ENCODE measurements around the gene KLK4.

DNA sequence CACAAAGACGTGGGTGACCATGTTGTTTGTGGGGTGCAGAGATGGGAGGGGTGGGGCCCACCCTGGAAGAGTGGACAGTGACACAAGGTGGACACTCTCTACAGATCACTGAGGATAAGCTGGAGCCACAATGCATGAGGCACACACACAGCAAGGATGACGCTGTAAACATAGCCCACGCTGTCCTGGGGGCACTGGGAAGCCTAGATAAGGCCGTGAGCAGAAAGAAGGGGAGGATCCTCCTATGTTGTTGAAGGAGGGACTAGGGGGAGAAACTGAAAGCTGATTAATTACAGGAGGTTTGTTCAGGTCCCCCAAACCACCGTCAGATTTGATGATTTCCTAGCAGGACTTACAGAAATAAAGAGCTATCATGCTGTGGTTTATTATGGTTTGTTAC, 32.3 kb downstream of the KLK4 start:
- TF ChIP-seq, protein P1, sequence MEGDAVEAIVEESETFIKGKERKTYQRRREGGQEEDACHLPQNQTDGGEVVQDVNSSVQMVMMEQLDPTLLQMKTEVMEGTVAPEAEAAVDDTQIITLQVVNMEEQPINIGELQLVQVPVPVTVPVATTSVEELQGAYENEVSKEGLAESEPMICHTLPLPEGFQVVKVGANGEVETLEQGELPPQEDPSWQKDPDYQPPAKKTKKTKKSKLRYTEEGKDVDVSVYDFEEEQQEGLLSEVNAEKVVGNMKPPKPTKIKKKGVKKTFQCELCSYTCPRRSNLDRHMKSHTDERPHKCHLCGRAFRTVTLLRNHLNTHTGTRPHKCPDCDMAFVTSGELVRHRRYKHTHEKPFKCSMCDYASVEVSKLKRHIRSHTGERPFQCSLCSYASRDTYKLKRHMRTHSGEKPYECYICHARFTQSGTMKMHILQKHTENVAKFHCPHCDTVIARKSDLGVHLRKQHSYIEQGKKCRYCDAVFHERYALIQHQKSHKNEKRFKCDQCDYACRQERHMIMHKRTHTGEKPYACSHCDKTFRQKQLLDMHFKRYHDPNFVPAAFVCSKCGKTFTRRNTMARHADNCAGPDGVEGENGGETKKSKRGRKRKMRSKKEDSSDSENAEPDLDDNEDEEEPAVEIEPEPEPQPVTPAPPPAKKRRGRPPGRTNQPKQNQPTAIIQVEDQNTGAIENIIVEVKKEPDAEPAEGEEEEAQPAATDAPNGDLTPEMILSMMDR (IDR thresholded peaks at IDR 0.05) = no peak
- TF ChIP-seq POLR2A (IDR thresholded peaks at IDR 0.05) = no peak
